Motor neuron (in vitro differentiated cells): ENCODE measurements around the gene FBXW10B. TPM values are rescaled to one million over a fixed set of nuclear protein-coding genes. Genes with fewer than 3 reads are reported as not detected.
A peak's percentile ranks its signal among the peaks of the same experiment; 100 is the strongest.
"Not testable (repeated sequence)": the region's sequence is repeated elsewhere in the genome, so short reads cannot be mapped to it uniquely, and the experiment has no call there.

Experiments used
- ATAC-seq, 8 experiments: fragments of 200-7000 bp; cut with Tn5 transposase; replicated peaks in 6 of 8; 2 replicates each; pipeline ENCODE4 v1.8.0; 2021; ENCODE audit warnings: mild to moderate bottlenecking in 8 of 8, moderate library complexity in 8 of 8
- H3K27ac ChIP-seq, 2 donors: fragments of 250-450 bp; sonication (Bioruptor Pico); 2 replicates each; pipeline ENCODE4 v1.9.0; 2021; ENCODE audit warnings: antibody characterized with exemption in 2 of 2, mild to moderate bottlenecking in 2 of 2, moderate library complexity in 1 of 2
- H3K4me1 ChIP-seq, 2 donors: fragments of 250-450 bp; sonication (Bioruptor Pico); replicated peaks in 1 of 2; 2 replicates each; pipeline ENCODE4 v1.6.1; 2021; ENCODE audit warnings: antibody characterized with exemption in 2 of 2, mild to moderate bottlenecking in 2 of 2, moderate library complexity in 1 of 2
- H3K4me3 ChIP-seq, 5 donors: fragments of 250-450 bp; sonication (Bioruptor Pico); 2 replicates each; pipeline ENCODE4 v1.9.0; 2021; ENCODE audit warnings: antibody characterized with exemption in 5 of 5, mild to moderate bottlenecking in 5 of 5, moderate library complexity in 4 of 5
- WGBS, 10 experiments: fragments of 450-650 bp; shearing (Covaris generic); methylation state at CpG; one replicate each; pipeline ENCODE4 v1.0.0; 2022; 5-methylcytosine and 5-hydroxymethylcytosine counted together
- in situ Hi-C, 9 experiments: fragments of 400-800 bp; cut with MboI; loops; one replicate each; pipeline ENCODE4 v1.15.0; 2021; ENCODE audit warnings: low sequenced_read_pairs in 9 of 9, low pct_unique_long_range_greater_than_20kb in 2 of 9; ENCODE audit not compliant: unreplicated experiment in 9 of 9
- total RNA-seq, 8 experiments: library from RNA; unstranded; fragments of 300-600 nt; gene quantifications; 2 replicates each; pipeline versions ENCODE4 v1.2.3 to v1.2.4, GENCODE V29; 2022

FBXW10B gene
- 1 to 10 TPM in 4 of 8 experiments, under 1 TPM in 3, not detected in 1; 0.11 to 2.6 (median 1.2) TPM for total RNA-seq

- H3K4me3 ChIP-seq, in situ Hi-C loops: not testable (repeated sequence)
Measured at GRCh38 chr17:15619331-15620058, at the start of gene FBXW10B. Gene FBXW10B (minus strand): TSS chr17:15619704. CDS start chr17:15619512, 192 bp downstream.

GRCh38 chr17:15663691-15664090, 44.2 kb upstream of the FBXW10B start:
- no peak overlapping the region for H3K4me3 ChIP-seq
- H3K4me1 ChIP-seq, result no peaks in the 10 kb centered on the region
- no peak for ATAC-seq
- no peak overlapping the region for H3K27ac ChIP-seq
- 20 to 100% (median 92%) methylated on average over 1 to 2 of the region's 5 CpGs; no CpG with 5 or more reads in 4 of the 10 experiments for WGBS, 10 experiments
- in situ Hi-C loops, result no loop called here

More at GRCh38 chr17:15619331-15620058, at the start of gene FBXW10B:
- ATAC-seq, result peak; percentile 55 to 98 (median 83)
- not testable (repeated sequence) for H3K4me1 ChIP-seq, H3K27ac ChIP-seq
- 100% methylated on average over 1 of the region's 12 CpGs; no CpG with 5 or more reads in 9 of the 10 experiments for WGBS, 10 experiments

- WGBS, 10 experiments, result 80 to 100% (median 97%) methylated on average over 1 to 6 of the region's 6 CpGs; no CpG with 5 or more reads in 2 of the 10 experiments
Measured at GRCh38 chr17:15663176-15663575, 43.7 kb upstream of the FBXW10B start.

GRCh38 chr17:15662681-15663080, 43.2 kb upstream of the FBXW10B start:
- ATAC-seq, result peak in 1 of 8 experiments; percentile 29
- no peak overlapping the region for H3K4me3 ChIP-seq
- no peaks in the 10 kb centered on the region for H3K4me1 ChIP-seq
- in situ Hi-C loops, result no loop called here
- H3K27ac ChIP-seq, result no peak overlapping the region
- 50 to 100% (median 86%) methylated on average over 1 to 2 of the region's 3 CpGs; no CpG with 5 or more reads in 2 of the 10 experiments for WGBS, 10 experiments

More at GRCh38 chr17:15663176-15663575, 43.7 kb upstream of the FBXW10B start:
- H3K4me1 ChIP-seq, result no peaks in the 10 kb centered on the region
- no peak for ATAC-seq
- no peak overlapping the region for H3K27ac ChIP-seq
- H3K4me3 ChIP-seq, result no peak overlapping the region
- in situ Hi-C loops, result no loop called here

GRCh38 chr17:15660077-15660476, 40.6 kb upstream of the FBXW10B start:
- Histone ChIP-seq H3K27ac (no peak overlapping the region), H3K4me3 (no peak overlapping the region), H3K4me1 (peaks cover under 1 to 2% of the 10 kb centered on the region in 2 donors)
- no peak for ATAC-seq
- WGBS, 10 experiments, result 73 to 100% (median 88%) methylated on average over 1 to 3 of the region's 3 CpGs; no CpG with 5 or more reads in 4 of the 10 experiments
- in situ Hi-C loops, result no loop called here

- WGBS, 10 experiments, result 68 to 100% (median 100%) methylated on average over 1 to 3 of the region's 4 CpGs; no CpG with 5 or more reads in 5 of the 10 experiments
- Histone ChIP-seq H3K4me3 (no peak overlapping the region), H3K4me1 (peaks cover 5 to 6% of the 10 kb centered on the region in 2 donors), H3K27ac (no peak overlapping the region)
- in situ Hi-C loops, result no loop called here
- peak in 3 of 8 experiments; percentile 24 to 42 (median 30) for ATAC-seq
Measured at GRCh38 chr17:15659663-15660062, 40.2 kb upstream of the FBXW10B start.

- Histone ChIP-seq H3K4me1 (peaks cover 9 to 10% of the 10 kb centered on the region in 2 donors), H3K27ac (no peak overlapping the region), H3K4me3 (no peak overlapping the region)
- in situ Hi-C loops, result no loop called here
- ATAC-seq, result peak in 3 of 8 experiments; percentile 57 to 82 (median 73)
- 67 to 100% (median 90%) methylated on average over 1 to 5 of the region's 6 CpGs; no CpG with 5 or more reads in 5 of the 10 experiments for WGBS, 10 experiments
Measured at GRCh38 chr17:15659236-15659635, 39.7 kb upstream of the FBXW10B start.

GRCh38 chr17:15658296-15658695, 38.8 kb upstream of the FBXW10B start:
- in situ Hi-C loops, result no loop called here
- 17 to 100% (median 100%) methylated on average over 1 to 3 of the region's 3 CpGs; no CpG with 5 or more reads in 1 of the 10 experiments for WGBS, 10 experiments
- Histone ChIP-seq H3K27ac (no peak overlapping the region), H3K4me1 (peaks cover 13 to 15% of the 10 kb centered on the region in 2 donors), H3K4me3 (no peak overlapping the region)
- no peak for ATAC-seq

GRCh38 chr17:15657868-15658267, 38.4 kb upstream of the FBXW10B start:
- in situ Hi-C loops, result no loop called here
- peaks cover 13 to 15% of the 10 kb centered on the region in 2 donors for H3K4me1 ChIP-seq
- no peak overlapping the region for H3K27ac ChIP-seq
- no peak for ATAC-seq
- no peak overlapping the region for H3K4me3 ChIP-seq

GRCh38 chr17:15654886-15655561, 35.5 kb upstream of the FBXW10B start:
- Histone ChIP-seq H3K4me1 (peaks cover 30% of the 10 kb centered on the region in 2 donors), H3K4me3 (no peak overlapping the region), H3K27ac (no peak overlapping the region)
- WGBS, 10 experiments, result 20 to 80% (median 53%) methylated on average over 1 to 3 of the region's 3 CpGs; no CpG with 5 or more reads in 2 of the 10 experiments
- in situ Hi-C loops, result no loop called here
- no peak for ATAC-seq

GRCh38 chr17:15654401-15654800, 34.9 kb upstream of the FBXW10B start:
- ATAC-seq, in situ Hi-C loops, H3K4me3 ChIP-seq, H3K27ac ChIP-seq: not testable (repeated sequence)
- H3K4me1 ChIP-seq, result peaks cover 30 to 33% of the 10 kb centered on the region in 2 donors
- 0 to 84% (median 50%) methylated on average over 1 to 3 of the region's 3 CpGs; no CpG with 5 or more reads in 1 of the 10 experiments for WGBS, 10 experiments

- in situ Hi-C loops, result no loop called here
Measured at GRCh38 chr17:15652960-15653359, 33.5 kb upstream of the FBXW10B start.

GRCh38 chr17:15651583-15652110, 32.1 kb upstream of the FBXW10B start:
- WGBS, 10 experiments, result 0 to 19% (median 2%) methylated on average over 2 to 6 of the region's 8 CpGs; no CpG with 5 or more reads in 5 of the 10 experiments
- in situ Hi-C loops, result no loop called here
- H3K4me3 ChIP-seq, result peak overlapping the region; percentile 22 to 46 (median 28)
- ATAC-seq, result peak; percentile 95 to 98 (median 97)
- peak overlapping the region; percentile 74 to 88 for H3K27ac ChIP-seq
- peaks cover 34 to 39% of the 10 kb centered on the region in 2 donors for H3K4me1 ChIP-seq

More at GRCh38 chr17:15652960-15653359, 33.5 kb upstream of the FBXW10B start:
- no peak overlapping the region for H3K27ac ChIP-seq
- no peak overlapping the region for H3K4me3 ChIP-seq
- peaks cover 34 to 39% of the 10 kb centered on the region in 2 donors for H3K4me1 ChIP-seq
- WGBS, 10 experiments, result 40 to 100% (median 86%) methylated on average over 1 to 3 of the region's 6 CpGs; no CpG with 5 or more reads in 6 of the 10 experiments
- no peak for ATAC-seq
